ENCODE data around the gene DLG2.

DNA sequence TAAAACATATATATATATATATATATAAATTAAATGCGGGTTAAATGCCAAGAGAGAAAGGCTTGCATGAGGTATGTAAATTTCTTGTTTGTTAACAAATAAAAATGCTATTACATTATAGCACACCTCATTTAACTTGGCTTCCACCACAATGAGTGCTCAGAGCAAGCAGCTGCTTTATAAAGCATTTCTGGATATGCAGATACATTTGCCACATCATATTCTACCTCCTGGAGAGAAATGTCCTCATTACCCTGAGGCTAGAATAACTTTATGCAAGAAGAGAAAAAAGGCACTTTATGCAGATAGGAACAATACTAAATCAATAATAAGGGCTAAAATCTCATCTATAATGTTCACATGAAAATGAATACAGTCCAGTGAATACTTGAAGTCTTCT, 2159.3 kb downstream of the DLG2 start:
- TF ChIP-seq, protein P1, sequence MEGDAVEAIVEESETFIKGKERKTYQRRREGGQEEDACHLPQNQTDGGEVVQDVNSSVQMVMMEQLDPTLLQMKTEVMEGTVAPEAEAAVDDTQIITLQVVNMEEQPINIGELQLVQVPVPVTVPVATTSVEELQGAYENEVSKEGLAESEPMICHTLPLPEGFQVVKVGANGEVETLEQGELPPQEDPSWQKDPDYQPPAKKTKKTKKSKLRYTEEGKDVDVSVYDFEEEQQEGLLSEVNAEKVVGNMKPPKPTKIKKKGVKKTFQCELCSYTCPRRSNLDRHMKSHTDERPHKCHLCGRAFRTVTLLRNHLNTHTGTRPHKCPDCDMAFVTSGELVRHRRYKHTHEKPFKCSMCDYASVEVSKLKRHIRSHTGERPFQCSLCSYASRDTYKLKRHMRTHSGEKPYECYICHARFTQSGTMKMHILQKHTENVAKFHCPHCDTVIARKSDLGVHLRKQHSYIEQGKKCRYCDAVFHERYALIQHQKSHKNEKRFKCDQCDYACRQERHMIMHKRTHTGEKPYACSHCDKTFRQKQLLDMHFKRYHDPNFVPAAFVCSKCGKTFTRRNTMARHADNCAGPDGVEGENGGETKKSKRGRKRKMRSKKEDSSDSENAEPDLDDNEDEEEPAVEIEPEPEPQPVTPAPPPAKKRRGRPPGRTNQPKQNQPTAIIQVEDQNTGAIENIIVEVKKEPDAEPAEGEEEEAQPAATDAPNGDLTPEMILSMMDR (IDR thresholded peaks at IDR 0.05) = no peak
- no peak for TF ChIP-seq POLR2A (IDR thresholded peaks at IDR 0.05)
